SK-MEL-5 (cell line): ENCODE data around the gene KLHDC3. TPM values are rescaled to one million over a fixed set of nuclear protein-coding genes. Genes with fewer than 3 reads are reported as not detected.
"Not testable (repeated sequence)": the region's sequence is repeated elsewhere in the genome, so short reads cannot be mapped to it uniquely, and the experiment has no call there.

Experiments used
- DNase-seq: peaks from one replicate; pipeline ENCODE4 v3.0.0-alpha.2; 2016; ENCODE audit warnings: low read depth, low spot score
- in situ Hi-C: cut with HindIII; loops from 2 replicates; pipeline ENCODE4 v1.10.0; 2016; ENCODE audit warnings: low sequenced_read_pairs, high pct_unique_total_duplicates, low pct_unique_long_range_greater_than_20kb
- total RNA-seq: library from RNA; depleted of rRNA; stranded (reverse); fragments of >200 nt; shearing (Covaris generic); gene quantifications from 2 replicates; pipeline ENCODE4 v1.2.3, GENCODE V29; 2014

Gene KLHDC3
- total RNA-seq, 1 experiment from 2014 or later, result 61.6 TPM

DNA sequence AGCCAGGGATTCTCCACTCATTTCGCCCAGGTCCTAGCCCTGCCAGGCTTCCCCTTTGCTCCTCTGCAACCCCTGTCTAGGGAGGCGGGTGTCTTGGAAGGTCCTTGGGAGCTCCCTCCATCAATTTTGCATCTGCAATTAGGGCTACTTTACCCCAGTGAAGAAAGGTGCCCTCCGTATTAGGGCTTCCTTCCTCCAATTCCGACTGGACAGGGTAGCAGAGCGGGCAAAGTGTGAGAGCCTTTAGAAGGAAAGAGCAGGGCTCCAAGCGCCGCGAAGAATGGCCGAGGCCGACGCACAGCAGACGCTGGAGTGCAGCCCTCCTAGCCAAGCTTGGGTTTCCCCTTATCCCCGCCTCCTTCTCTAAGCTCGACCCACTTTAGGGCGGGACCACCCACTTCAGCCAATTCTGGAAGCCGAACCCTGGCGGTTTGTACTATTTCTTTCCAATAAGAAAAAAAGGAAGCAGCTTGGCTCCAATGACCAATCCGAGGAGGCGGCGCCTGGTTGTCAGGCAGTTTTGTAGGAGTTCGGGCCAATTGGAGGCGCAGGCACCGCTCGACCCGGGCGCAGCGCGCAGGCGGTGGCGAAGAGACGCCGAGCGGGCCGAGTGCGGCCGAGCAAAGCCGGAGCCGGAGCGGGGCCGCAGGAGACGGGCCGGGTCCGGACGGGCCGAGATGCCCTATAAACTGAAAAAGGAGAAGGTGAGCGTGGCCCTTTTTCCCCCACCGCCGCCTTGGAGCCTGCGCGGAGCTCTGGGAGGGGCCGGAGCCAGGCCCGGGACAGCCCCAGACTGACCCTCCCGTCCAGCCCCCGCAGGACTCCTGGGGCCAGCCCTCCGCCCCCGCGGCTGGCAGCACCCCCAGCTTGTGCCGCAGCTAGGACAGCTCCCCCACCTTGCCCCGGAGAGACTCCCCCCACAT, 29.8 kb upstream of the KLHDC3 start, which contains the start of gene PPP2R5D:
TSS of gene PPP2R5D (plus strand) at position 570 of the 923 bp plus-strand sequence. CDS start at position 678, 108 bp downstream.
- in situ Hi-C loops, result no loop called here
- DNase-seq, result peak; percentile 99

DNA sequence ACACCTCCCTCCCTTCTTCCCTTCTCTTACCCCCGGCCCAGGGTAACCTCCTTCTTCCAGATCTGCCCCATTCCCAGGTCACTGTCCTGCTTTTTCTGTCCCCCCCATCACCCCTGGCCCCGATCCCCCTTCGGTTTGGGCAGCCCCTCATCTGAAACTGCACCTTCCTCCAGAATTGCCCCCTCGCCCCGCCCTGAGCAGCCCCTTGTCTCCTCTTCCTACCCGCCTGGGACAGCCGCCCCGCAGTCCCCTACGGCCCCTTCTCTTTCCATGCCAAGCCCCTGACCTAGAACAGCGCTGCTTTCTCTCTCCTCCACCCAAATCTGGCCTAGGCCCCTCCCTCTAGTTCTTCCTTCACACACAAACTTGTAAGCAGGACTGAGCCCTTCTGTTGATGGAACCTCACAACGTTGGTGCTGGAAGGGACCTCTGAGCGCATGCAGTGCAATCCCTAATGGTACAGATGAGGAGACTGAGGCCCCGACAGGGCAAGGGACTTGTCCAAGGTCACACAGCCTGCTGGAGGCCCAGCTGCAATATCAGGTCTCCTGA, 29.0 kb upstream of the KLHDC3 start:
- DNase-seq, result no peak
- in situ Hi-C loops, result no loop called here

GRCh38 chr6:42987533-42988451, 26.3 kb upstream of the KLHDC3 start:
- DNase-seq, result no peak
- in situ Hi-C loops, result no loop called here

DNA sequence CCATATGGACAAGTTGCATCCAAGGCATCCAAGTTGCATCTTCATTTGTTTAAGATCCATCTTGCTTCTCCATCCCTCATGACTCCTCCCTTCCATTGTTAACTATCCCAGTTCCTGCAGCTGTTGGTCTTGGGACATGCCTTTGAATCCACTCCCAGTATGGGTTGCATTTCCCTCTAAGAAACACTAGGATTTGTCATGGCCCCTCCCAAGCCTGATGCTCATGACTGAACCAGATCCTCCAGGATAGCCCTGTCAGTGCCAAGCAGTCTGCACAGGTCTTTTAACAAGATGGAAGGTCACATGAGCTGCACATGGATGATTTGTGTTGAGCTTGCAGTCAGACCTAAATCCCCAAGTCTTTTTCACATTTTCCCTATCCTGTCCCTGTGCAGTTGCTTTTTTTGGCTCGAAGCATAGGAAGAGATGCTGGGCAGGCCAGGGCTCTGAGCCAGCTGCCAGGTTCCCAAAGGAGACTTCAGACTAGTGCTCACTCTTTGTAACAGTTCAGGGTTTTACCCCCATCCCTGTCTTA, 25.5 kb upstream of the KLHDC3 start:
- peak; percentile 22 for DNase-seq
- in situ Hi-C loops, result no loop called here

- in situ Hi-C loops, result no loop called here
- DNase-seq, result no peak
These were observed 24.1 kb upstream of the KLHDC3 start for GRCh38 chr6:42989923-42990322.

- in situ Hi-C loops, result no loop called here
- DNase-seq, result no peak
These were observed 20.6 kb upstream of the KLHDC3 start for GRCh38 chr6:42993445-42993844.

GRCh38 chr6:42996513-42996912, 17.5 kb upstream of the KLHDC3 start:
- no peak for DNase-seq
- in situ Hi-C loops, result no loop called here

- in situ Hi-C loops, result not testable (repeated sequence)
These were observed 15.8 kb upstream of the KLHDC3 start for GRCh38 chr6:42998205-42998604.

DNA sequence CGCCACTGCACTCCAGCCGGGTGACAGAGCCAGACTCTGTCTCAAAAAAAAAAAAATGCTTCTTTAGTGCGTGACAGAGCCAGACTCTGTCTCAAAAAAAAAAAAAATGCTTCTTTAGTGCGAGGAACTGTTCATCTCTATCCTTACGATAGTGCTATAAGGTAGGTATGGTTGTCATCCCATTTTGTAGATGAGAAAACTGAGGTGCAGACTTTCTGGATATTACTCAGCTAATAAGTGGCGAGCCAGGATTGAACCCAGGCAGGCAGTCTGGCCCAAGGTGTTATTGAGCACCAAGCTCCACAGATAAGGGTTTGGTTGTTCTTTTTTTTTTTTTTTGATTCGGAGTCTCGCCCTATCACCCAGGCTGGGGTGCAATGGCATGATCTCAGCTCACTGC, 12.2 kb upstream of the KLHDC3 start:
- in situ Hi-C loops, result no loop called here
- DNase-seq, result no peak

More at GRCh38 chr6:42998205-42998604, 15.8 kb upstream of the KLHDC3 start:
- not testable (repeated sequence) for DNase-seq

- DNase-seq, result no peak
- in situ Hi-C loops, result no loop called here
These were observed 8.2 kb upstream of the KLHDC3 start for GRCh38 chr6:43005844-43006243.

DNA sequence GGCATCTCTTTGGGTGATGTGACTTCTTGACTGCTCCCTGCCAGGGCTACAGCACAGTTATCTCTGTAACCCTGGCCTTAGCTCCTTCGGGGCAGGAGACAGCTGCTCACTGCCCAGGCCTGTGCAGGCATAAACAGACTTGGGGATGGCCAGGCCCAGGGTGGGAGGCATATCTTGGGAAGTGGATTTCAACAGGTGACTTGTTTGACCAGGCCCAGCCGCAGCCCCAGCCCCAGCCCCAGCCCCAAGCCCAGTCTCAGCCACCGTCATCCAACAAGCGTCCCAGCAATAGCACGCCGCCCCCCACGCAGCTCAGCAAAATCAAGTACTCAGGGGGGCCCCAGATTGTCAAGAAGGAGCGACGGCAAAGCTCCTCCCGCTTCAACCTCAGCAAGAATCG, 7.8 kb upstream of the KLHDC3 start:
- in situ Hi-C loops, result no loop called here

DNA sequence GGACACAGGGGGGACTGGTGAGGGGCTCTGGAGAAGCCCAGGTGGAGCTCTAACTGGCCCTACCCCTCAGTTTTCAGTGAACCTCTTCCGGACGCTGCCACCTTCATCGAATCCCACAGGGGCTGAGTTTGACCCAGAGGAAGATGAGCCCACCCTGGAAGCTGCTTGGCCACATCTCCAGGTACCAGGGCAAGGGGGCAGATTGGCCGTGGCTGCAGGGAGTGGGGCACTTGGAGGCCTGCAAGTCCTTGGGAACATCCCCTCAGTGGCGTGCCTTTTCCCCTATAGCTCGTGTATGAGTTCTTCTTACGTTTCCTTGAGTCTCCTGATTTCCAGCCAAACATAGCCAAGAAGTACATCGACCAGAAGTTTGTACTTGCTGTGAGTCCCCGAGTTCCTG, 6.9 kb upstream of the KLHDC3 start:
- no peak for DNase-seq
- in situ Hi-C loops, result no loop called here

More for the DNA sequence above, 7.8 kb upstream of the KLHDC3 start:
- no peak for DNase-seq

DNA sequence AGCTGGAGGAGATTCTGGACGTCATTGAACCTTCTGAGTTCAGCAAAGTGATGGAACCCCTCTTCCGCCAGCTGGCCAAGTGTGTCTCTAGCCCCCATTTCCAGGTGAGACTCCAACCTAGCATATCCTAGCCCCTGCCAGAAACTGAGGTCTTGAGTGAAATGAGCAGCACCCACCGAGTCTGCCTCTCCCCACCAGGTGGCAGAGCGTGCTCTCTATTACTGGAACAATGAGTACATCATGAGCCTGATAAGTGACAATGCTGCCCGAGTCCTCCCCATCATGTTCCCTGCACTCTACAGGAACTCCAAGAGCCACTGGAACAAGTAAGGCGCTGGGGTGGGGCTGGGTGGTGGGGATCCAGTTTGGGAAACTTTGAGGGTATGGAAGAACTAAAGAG, 4.9 kb upstream of the KLHDC3 start:
- DNase-seq, result peak; percentile 60
- in situ Hi-C loops, result no loop called here

DNA sequence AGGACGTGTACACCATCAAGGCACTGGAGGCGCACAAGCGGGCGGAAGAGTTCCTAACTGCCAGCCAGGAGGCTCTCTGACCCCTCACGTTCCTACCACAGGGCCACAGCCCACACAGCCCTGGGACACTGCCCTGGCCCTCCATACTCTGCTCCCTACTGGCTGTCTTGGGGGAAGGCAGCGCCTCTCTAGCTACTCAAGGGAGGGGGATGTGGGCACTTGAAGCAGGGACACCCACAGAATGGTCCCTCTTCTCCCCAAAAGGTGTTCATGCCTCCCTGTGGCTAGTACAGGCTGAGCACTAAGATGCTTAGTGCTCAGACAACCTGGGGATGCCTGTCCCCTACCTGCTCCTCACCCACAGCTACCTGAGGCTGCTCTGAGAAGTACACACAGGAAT, 2.8 kb upstream of the KLHDC3 start:
- in situ Hi-C loops, result no loop called here
- no peak for DNase-seq

GRCh38 chr6:43012364-43012763, 1.7 kb upstream of the KLHDC3 start:
- in situ Hi-C loops, result no loop called here
- no peak for DNase-seq

- DNase-seq, result no peak
These were observed 779 bp upstream of the KLHDC3 start for GRCh38 chr6:43013097-43013842.

GRCh38 chr6:43014434-43014909, 423 bp downstream of the KLHDC3 start:
- DNase-seq, result no peak
- in situ Hi-C loops, result no loop called here

More at GRCh38 chr6:43013097-43013842, 779 bp upstream of the KLHDC3 start:
- in situ Hi-C loops, result no loop called here
